Mesenchymal stem cell (in vitro differentiated cells and primary cell): ENCODE data around the gene GPS1.
A peak's percentile ranks its signal among the peaks of the same experiment; 100 is the strongest.

ENCODE experiments used
- DNase-seq: peaks from one replicate; pipeline ENCODE4 v3.0.0-alpha.2; 2013
- H2AFZ ChIP-seq: one replicate; pipeline ENCODE4 v1.6.1; 2013; ENCODE audit warnings: low read depth, mild to moderate bottlenecking, control low read depth, inconsistent platforms, low read length, moderate library complexity
- H2AK5ac ChIP-seq: 2 replicates; pipeline ENCODE4 v1.6.1; 2013; ENCODE audit warnings: low read length, moderate library complexity, mild to moderate bottlenecking, inconsistent platforms; ENCODE audit not compliant: severe bottlenecking
- H2BK120ac ChIP-seq: one replicate; pipeline ENCODE4 v1.6.1; 2013; ENCODE audit warnings: low read depth, mild to moderate bottlenecking, inconsistent platforms, low read length, moderate library complexity
- H2BK12ac ChIP-seq, 2 experiments: one replicate each; pipeline ENCODE4 v1.6.1; 2013; ENCODE audit warnings: inconsistent platforms in 2 of 2, low read length in 2 of 2, mild to moderate bottlenecking in 2 of 2, moderate library complexity in 2 of 2, control low read depth in 1 of 2
- H2BK15ac ChIP-seq: one replicate; pipeline ENCODE4 v1.6.1; 2013; ENCODE audit warnings: mild to moderate bottlenecking, low read depth, inconsistent platforms; ENCODE audit not compliant: poor library complexity, severe bottlenecking
- H2BK5ac ChIP-seq: 2 replicates; pipeline ENCODE4 v1.6.1; 2013; ENCODE audit warnings: low read depth, mild to moderate bottlenecking, low read length, control low read depth, inconsistent platforms; ENCODE audit not compliant: poor library complexity, severe bottlenecking
- H3K14ac ChIP-seq, 2 experiments: one replicate each; pipeline ENCODE4 v1.6.1; 2013; ENCODE audit warnings: inconsistent platforms in 2 of 2, low read length in 2 of 2, control low read depth in 1 of 2, mild to moderate bottlenecking in 1 of 2, moderate library complexity in 1 of 2
- H3K18ac ChIP-seq, 2 experiments: one replicate each; pipeline ENCODE4 v1.6.1; 2013; ENCODE audit warnings: inconsistent platforms in 2 of 2, low read length in 2 of 2, control low read depth in 1 of 2, low read depth in 1 of 2, mild to moderate bottlenecking in 1 of 2
- H3K23ac ChIP-seq, 2 experiments: one replicate each; pipeline ENCODE4 v1.6.1; 2013; ENCODE audit warnings: inconsistent platforms in 2 of 2, low read length in 2 of 2, mild to moderate bottlenecking in 2 of 2, moderate library complexity in 2 of 2, control low read depth in 1 of 2
- H3K27ac ChIP-seq: 2 replicates; pipeline ENCODE4 v1.5.1; 2013; ENCODE audit warnings: mild to moderate bottlenecking, moderate library complexity, low read length, control low read depth, inconsistent platforms; ENCODE audit not compliant: poor library complexity, severe bottlenecking
- H3K27me3 ChIP-seq, 2 experiments: 2 replicates each; pipeline versions ENCODE4 v1.6.1 to v1.7.0; 2013; ENCODE audit warnings: low read length in 2 of 2, mild to moderate bottlenecking in 2 of 2, moderate library complexity in 2 of 2, control low read depth in 1 of 2, inconsistent platforms in 1 of 2; ENCODE audit not compliant: control insufficient read depth in 1 of 2, insufficient read depth in 1 of 2
- H3K36me3 ChIP-seq, 2 experiments: 2 replicates each; pipeline versions ENCODE4 v1.6.1 to v1.7.0; 2013; ENCODE audit warnings: low read length in 2 of 2, control low read depth in 1 of 2, inconsistent platforms in 1 of 2, low read depth in 1 of 2, mild to moderate bottlenecking in 1 of 2; ENCODE audit not compliant: insufficient read depth in 2 of 2, control insufficient read depth in 1 of 2
- H3K4ac ChIP-seq, 2 experiments: one replicate each; pipeline ENCODE4 v1.6.1; 2013; ENCODE audit warnings: inconsistent platforms in 2 of 2, low read length in 2 of 2, mild to moderate bottlenecking in 2 of 2, moderate library complexity in 2 of 2, control low read depth in 1 of 2, low read depth in 1 of 2
- H3K4me1 ChIP-seq: 2 replicates; pipeline ENCODE4 v1.6.1; 2013; ENCODE audit warnings: low read depth, low read length, control low read depth; ENCODE audit not compliant: control insufficient read depth, insufficient read depth
- H3K4me2 ChIP-seq: 2 replicates; pipeline ENCODE4 v1.6.1; 2013; ENCODE audit warnings: low read length, mild to moderate bottlenecking, inconsistent platforms; ENCODE audit not compliant: poor library complexity, severe bottlenecking
- H3K4me3 ChIP-seq, 2 experiments: 2 replicates each; pipeline versions ENCODE4 v1.5.1 to v1.7.0; 2013; ENCODE audit warnings: low read length in 2 of 2, mild to moderate bottlenecking in 2 of 2, control low read depth in 1 of 2, low read depth in 1 of 2; ENCODE audit not compliant: insufficient read depth in 1 of 2
- H3K79me1 ChIP-seq: replicated peaks from 2 replicates; pipeline ENCODE4 v1.6.1; 2013; ENCODE audit warnings: mild to moderate bottlenecking, control low read depth, low read length, inconsistent platforms; ENCODE audit not compliant: poor library complexity, severe bottlenecking
- H3K9ac ChIP-seq: 2 replicates; pipeline ENCODE4 v1.7.0; 2013; ENCODE audit warnings: mild to moderate bottlenecking, low read length, moderate library complexity
- H3K9me3 ChIP-seq: 2 replicates; pipeline ENCODE4 v1.7.0; 2013; ENCODE audit warnings: mild to moderate bottlenecking, low read length; ENCODE audit not compliant: control insufficient read depth
- H4K8ac ChIP-seq: one replicate; pipeline ENCODE4 v1.6.1; 2013; ENCODE audit warnings: inconsistent platforms, mild to moderate bottlenecking, low read length, moderate library complexity
- H4K91ac ChIP-seq: one replicate; pipeline ENCODE4 v1.6.1; 2013; ENCODE audit warnings: mild to moderate bottlenecking, low read length, inconsistent platforms
- WGBS: methylation state at CpG from one replicate; pipeline ENCODE4 v1.1.7; 2013; ENCODE audit warnings: mixed read lengths; 5-methylcytosine and 5-hydroxymethylcytosine counted together

Gene GPS1

GRCh38 chr17:82062984-82063368 lies 11.3 kb downstream of the GPS1 start:
- no peak overlapping the region for H2BK15ac ChIP-seq
- peaks cover 52 to 64% of the 10 kb centered on the region in 2 experiments for H3K36me3 ChIP-seq
- no peak overlapping the region for H3K18ac ChIP-seq
- WGBS = 97% methylated on average over 6 of the region's 9 CpGs
- no peak overlapping the region for H3K14ac ChIP-seq
- H4K91ac ChIP-seq = no peak overlapping the region
- H3K9ac ChIP-seq = no peak overlapping the region
- no peaks in the 10 kb centered on the region for H3K27me3 ChIP-seq
- H3K79me1 ChIP-seq = peaks cover 15% of the 10 kb centered on the region
- H3K4me3 ChIP-seq = no peak overlapping the region
- no peak overlapping the region for H2BK5ac ChIP-seq
- DNase-seq = no peak
- no peak overlapping the region for H3K27ac ChIP-seq
- no peak overlapping the region for H2BK12ac ChIP-seq
- no peak overlapping the region for H3K4ac ChIP-seq
- H3K9me3 ChIP-seq = no peaks in the 10 kb centered on the region
- H3K4me2 ChIP-seq = no peak overlapping the region
- H2BK120ac ChIP-seq = no peak overlapping the region
- H2AK5ac ChIP-seq = no peak overlapping the region
- no peak overlapping the region for H2AFZ ChIP-seq
- no peak overlapping the region for H3K23ac ChIP-seq
- H4K8ac ChIP-seq = no peak overlapping the region
- peaks cover 25% of the 10 kb centered on the region for H3K4me1 ChIP-seq

GRCh38 chr17:82063424-82064415 lies 12.0 kb downstream of the GPS1 start:
- H3K79me1 ChIP-seq = peaks cover 15% of the 10 kb centered on the region
- peak overlapping the region; percentile 92 for H3K9ac ChIP-seq
- peaks cover 47 to 57% of the 10 kb centered on the region in 2 experiments for H3K36me3 ChIP-seq
- no peak overlapping the region for H3K23ac ChIP-seq
- no peak overlapping the region for H2AK5ac ChIP-seq
- H2AFZ ChIP-seq = no peak overlapping the region
- no peak overlapping the region for H4K8ac ChIP-seq
- no peak overlapping the region for H2BK15ac ChIP-seq
- H2BK12ac ChIP-seq = no peak overlapping the region
- no peak overlapping the region for H3K27ac ChIP-seq
- H3K4ac ChIP-seq = no peak overlapping the region
- H3K27me3 ChIP-seq = no peaks in the 10 kb centered on the region
- peak overlapping the region in 1 of 2 experiments; percentile 89 for H3K4me3 ChIP-seq
- no peaks in the 10 kb centered on the region for H3K9me3 ChIP-seq
- 93% methylated on average over 20 of the region's 20 CpGs for WGBS
- H3K14ac ChIP-seq = no peak overlapping the region
- no peak overlapping the region for H3K4me2 ChIP-seq
- H3K18ac ChIP-seq = no peak overlapping the region
- H4K91ac ChIP-seq = no peak overlapping the region
- H2BK120ac ChIP-seq = no peak overlapping the region
- peaks cover 25% of the 10 kb centered on the region for H3K4me1 ChIP-seq
- no peak overlapping the region for H2BK5ac ChIP-seq
- DNase-seq = no peak

GRCh38 chr17:82064433-82065192 lies 12.9 kb downstream of the GPS1 start:
- H3K4me2 ChIP-seq = peak overlapping the region; percentile 96
- H3K18ac ChIP-seq = peak overlapping the region in 1 of 2 experiments; percentile 73
- peak overlapping the region in 1 of 2 experiments; percentile 86 for H3K4ac ChIP-seq
- H2AFZ ChIP-seq = peak overlapping the region; percentile 95
- no peak for DNase-seq
- no peak overlapping the region for H4K91ac ChIP-seq
- H3K9ac ChIP-seq = peak overlapping the region; percentile 92
- peak overlapping the region in 1 of 2 experiments; percentile 79 for H3K14ac ChIP-seq
- H4K8ac ChIP-seq = peak overlapping the region; percentile 88
- H3K79me1 ChIP-seq = peaks cover 15% of the 10 kb centered on the region
- H3K4me3 ChIP-seq = peak overlapping the region; percentile 81 to 89
- no peak overlapping the region for H2BK120ac ChIP-seq
- H2BK15ac ChIP-seq = no peak overlapping the region
- no peaks in the 10 kb centered on the region for H3K9me3 ChIP-seq
- H3K36me3 ChIP-seq = peaks cover 38 to 48% of the 10 kb centered on the region in 2 experiments
- H3K23ac ChIP-seq = peak overlapping the region in 1 of 2 experiments; percentile 24
- no peak overlapping the region for H3K27ac ChIP-seq
- no peaks in the 10 kb centered on the region for H3K27me3 ChIP-seq
- H2BK12ac ChIP-seq = peak overlapping the region in 1 of 2 experiments; percentile 11
- no peak overlapping the region for H2AK5ac ChIP-seq
- 60% methylated on average over 35 of the region's 36 CpGs for WGBS
- peaks cover 24% of the 10 kb centered on the region for H3K4me1 ChIP-seq
- H2BK5ac ChIP-seq = no peak overlapping the region
